Thyroid gland (tissue), 4 donors: ENCODE data around the gene SF3B5.

Experiments used
- CTCF ChIP-seq, 6 experiments: fragments of 200-600 bp in 3 of 6; fragments of 450-650 bp in 3 of 6; sonication (generic) in 3 of 6; IDR thresholded peaks; one replicate each; pipeline ENCODE4 v1.5.1; 2016 to 2019; ENCODE audit warnings: antibody characterized with exemption in 6 of 6, mild to moderate bottlenecking in 2 of 6, inconsistent platforms in 1 of 6, moderate library complexity in 1 of 6
- POLR2A ChIP-seq, 2 donors: fragments of 450-650 bp; IDR thresholded peaks; one replicate each; pipeline ENCODE4 v1.6.1; 2017; ENCODE audit warnings: antibody characterized with exemption in 2 of 2, mild to moderate bottlenecking in 2 of 2, moderate library complexity in 1 of 2

GRCh38 chr6:144123836-144124235, 28.5 kb upstream of the SF3B5 start:
- TF ChIP-seq CTCF (IDR thresholded peaks at IDR 0.05) (no peak), POLR2A (IDR thresholded peaks at IDR 0.05) (no peak)
